ENCODE results near the gene ADAMTS17.

DNA sequence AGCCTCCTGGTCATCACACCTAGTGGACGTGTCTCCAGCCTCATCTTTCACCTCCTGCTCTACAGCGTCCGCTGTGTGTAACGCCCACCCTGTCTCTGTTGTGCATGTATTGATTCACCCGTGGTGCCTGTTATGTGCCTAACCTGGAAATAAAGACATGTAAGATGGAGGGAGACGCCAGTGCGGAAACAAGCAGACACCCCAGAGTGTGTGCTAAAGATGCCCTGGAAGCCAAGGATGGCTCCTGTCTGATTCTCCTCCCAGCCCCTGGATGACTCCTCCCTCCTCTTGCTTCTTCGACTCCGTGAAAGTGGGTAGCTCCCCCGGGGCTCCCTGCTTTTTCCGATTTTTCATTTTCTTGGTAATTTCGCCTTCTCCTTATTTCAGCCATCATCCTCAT, 241.8 kb downstream of the ADAMTS17 start:
- TF ChIP-seq EP300 (IDR thresholded peaks at IDR 0.05; ENCODE audit: borderline replicate concordance): no peak
- TF ChIP-seq TAF1 (IDR thresholded peaks at IDR 0.05; ENCODE audit: low read depth): no peak
- TF ChIP-seq CREB1 (IDR thresholded peaks at IDR 0.05; ENCODE audit: low read depth): no peak
- TF ChIP-seq REST (IDR thresholded peaks at IDR 0.05; ENCODE audit: low read depth): no peak
- TF ChIP-seq, protein P1, sequence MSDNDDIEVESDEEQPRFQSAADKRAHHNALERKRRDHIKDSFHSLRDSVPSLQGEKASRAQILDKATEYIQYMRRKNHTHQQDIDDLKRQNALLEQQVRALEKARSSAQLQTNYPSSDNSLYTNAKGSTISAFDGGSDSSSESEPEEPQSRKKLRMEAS (IDR thresholded peaks at IDR 0.05): no peak
- no peak for TF ChIP-seq TCF12 (IDR thresholded peaks at IDR 0.05; ENCODE audit: low read depth)
- no peak for TF ChIP-seq NFIC (IDR thresholded peaks at IDR 0.05)
- no peak for TF ChIP-seq YY1 (IDR thresholded peaks at IDR 0.05; ENCODE audit: low read depth)
- no peak for TF ChIP-seq RAD21 (IDR thresholded peaks at IDR 0.05; ENCODE audit: low read depth)

Data from Ishikawa (cell line).